IPS-18c (cell line): ENCODE data around the gene OBSCN.

Experiments used
- H3K4me3 ChIP-seq: 2 replicates; pipeline ENCODE4 v1.7.0; 2013; ENCODE audit warnings: low read depth, mild to moderate bottlenecking, low read length, moderate library complexity; ENCODE audit not compliant: insufficient read depth
- H3K9me3 ChIP-seq: one replicate; pipeline ENCODE4 v1.6.1; 2013; ENCODE audit warnings: mild to moderate bottlenecking, low read length, moderate library complexity; ENCODE audit not compliant: control insufficient read depth, insufficient read depth

OBSCN gene

GRCh38 chr1:228350831-228351781, 143.3 kb downstream of the OBSCN start:
- Histone ChIP-seq H3K4me3 (no peak overlapping the region), H3K9me3 (no peaks in the 10 kb centered on the region)

GRCh38 chr1:228351850-228352249, 144.0 kb downstream of the OBSCN start:
- Histone ChIP-seq H3K9me3 (no peaks in the 10 kb centered on the region), H3K4me3 (no peak overlapping the region)

GRCh38 chr1:228352677-228353481, 145.0 kb downstream of the OBSCN start:
- no peaks in the 10 kb centered on the region for H3K9me3 ChIP-seq
- no peak overlapping the region for H3K4me3 ChIP-seq

- Histone ChIP-seq H3K4me3 (no peak overlapping the region), H3K9me3 (no peaks in the 10 kb centered on the region)
Observed at GRCh38 chr1:228353601-228354371, 145.9 kb downstream of the OBSCN start.

- no peaks in the 10 kb centered on the region for H3K9me3 ChIP-seq
- no peak overlapping the region for H3K4me3 ChIP-seq
Observed at GRCh38 chr1:228354390-228355320, 146.8 kb downstream of the OBSCN start.

GRCh38 chr1:228356897-228357680, 149.2 kb downstream of the OBSCN start:
- Histone ChIP-seq H3K4me3 (no peak overlapping the region), H3K9me3 (no peaks in the 10 kb centered on the region)

- no peak overlapping the region for H3K4me3 ChIP-seq
Observed at GRCh38 chr1:228358039-228358763, 150.4 kb downstream of the OBSCN start.

GRCh38 chr1:228358764-228359612, 151.1 kb downstream of the OBSCN start:
- Histone ChIP-seq H3K9me3 (no peaks in the 10 kb centered on the region), H3K4me3 (no peak overlapping the region)

More at GRCh38 chr1:228358039-228358763, 150.4 kb downstream of the OBSCN start:
- H3K9me3 ChIP-seq, result no peaks in the 10 kb centered on the region

- H3K9me3 ChIP-seq, result no peaks in the 10 kb centered on the region
Observed at GRCh38 chr1:228359613-228360532, 152.0 kb downstream of the OBSCN start.

GRCh38 chr1:228360533-228361313, 152.9 kb downstream of the OBSCN start:
- Histone ChIP-seq H3K9me3 (no peaks in the 10 kb centered on the region), H3K4me3 (no peak overlapping the region)

More at GRCh38 chr1:228359613-228360532, 152.0 kb downstream of the OBSCN start:
- H3K4me3 ChIP-seq, result no peak overlapping the region

GRCh38 chr1:228361314-228362140, 153.7 kb downstream of the OBSCN start:
- no peak overlapping the region for H3K4me3 ChIP-seq

More at GRCh38 chr1:228361314-228362140, 153.7 kb downstream of the OBSCN start:
- H3K9me3 ChIP-seq, result no peaks in the 10 kb centered on the region
